Measurements from ENCODE around the gene NDUFV1.

- TF ChIP-seq CTCF (IDR thresholded peaks at IDR 0.05; ENCODE audit: low read depth, low read length, poor library complexity, severe bottlenecking) (no peak), EZH2phosphoT487 (IDR thresholded peaks at IDR 0.05; ENCODE audit: borderline replicate concordance, low read length) (no peak)
Observed at GRCh38 chr11:67636962-67637361, 30.2 kb downstream of the NDUFV1 start.
